Measurements from ENCODE around the gene IL4I1.

IL4I1 gene

DNA sequence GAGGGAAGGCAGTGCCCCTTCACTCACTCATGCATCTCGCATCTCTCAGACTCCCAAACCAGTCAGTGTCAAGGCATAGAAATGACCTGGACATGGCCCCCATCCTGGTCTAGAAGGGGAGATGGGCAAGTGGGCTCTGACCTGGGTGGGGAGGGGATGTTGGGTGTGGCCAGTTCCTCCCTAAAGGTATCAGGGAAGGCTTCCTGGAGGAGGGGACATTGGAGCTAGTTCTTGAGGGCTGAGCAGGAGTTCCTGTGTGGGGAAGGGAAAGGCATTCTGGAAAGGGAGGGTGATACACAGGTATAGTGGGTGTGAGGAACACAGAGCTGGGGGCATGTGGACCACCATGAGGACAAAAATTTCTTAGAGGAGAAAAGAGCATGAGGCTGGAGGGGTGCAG, 4.0 kb downstream of the IL4I1 start:
- H3K27me3 ChIP-seq (ENCODE audit: control insufficient read depth in 3 of 3, insufficient read depth in 3 of 3, low read depth in 1 of 3, low read length in 3 of 3), result peaks cover 0 to 11% (median 11%) of the 10 kb centered on the region in 3 experiments
- H3K4me3 ChIP-seq (ENCODE audit: low read length in 2 of 2), result no peak overlapping the region
- no peak overlapping the region for H3K9ac ChIP-seq (ENCODE audit: low read depth, low read length, poor library complexity)
- no peak overlapping the region for H2BK5ac ChIP-seq (ENCODE audit: low read length)
- H3K36me3 ChIP-seq (replicated peaks in 1 of 2; ENCODE audit: control insufficient read depth in 2 of 2, insufficient read depth in 2 of 2, low read length in 2 of 2), result no peaks in the 10 kb centered on the region
- no peak overlapping the region for H3K4me2 ChIP-seq (ENCODE audit: insufficient read depth, low read length, poor library complexity, severe bottlenecking)
- peaks cover 0 to 9% of the 10 kb centered on the region in 2 donors for H3K9me3 ChIP-seq (replicated peaks in 1 of 2; ENCODE audit: control insufficient read depth in 2 of 2, insufficient read depth in 1 of 2, low read depth in 1 of 2, low read length in 2 of 2)
- H3K14ac ChIP-seq (ENCODE audit: low read length), result no peak overlapping the region
- no peak overlapping the region for H3K4ac ChIP-seq (ENCODE audit: low read length)
- no peak overlapping the region for H4K91ac ChIP-seq (ENCODE audit: low read depth, low read length, poor library complexity)
- H4K8ac ChIP-seq (ENCODE audit: low read depth, low read length), result no peak overlapping the region
- H3K23ac ChIP-seq (ENCODE audit: low read depth, low read length, poor library complexity), result no peak overlapping the region
- H3K18ac ChIP-seq (ENCODE audit: low read length), result no peak overlapping the region
- no peak for DNase-seq (ENCODE audit: low spot score)
- WGBS, 2 donors (ENCODE audit: extremely low coverage in 2 of 2, insufficient read length in 2 of 2, insufficient replicate concordance in 1 of 2), result no CpG with 5 or more reads among the region's 1 CpG
- H2BK120ac ChIP-seq (ENCODE audit: low read depth, low read length), result no peak overlapping the region
- H2AK5ac ChIP-seq (ENCODE audit: low read depth, low read length), result peak overlapping the region; percentile 81
- H2BK15ac ChIP-seq (ENCODE audit: low read length), result peak overlapping the region; percentile 81
- H3K4me1 ChIP-seq (ENCODE audit: control insufficient read depth in 2 of 2, insufficient read depth in 1 of 2, low read depth in 1 of 2, low read length in 2 of 2), result peaks cover 2 to 9% of the 10 kb centered on the region in 2 donors
- no peaks in the 10 kb centered on the region for H3K79me1 ChIP-seq (ENCODE audit: low read depth, low read length)
- no peak overlapping the region for H2AFZ ChIP-seq (ENCODE audit: low read length)
- H2BK12ac ChIP-seq (ENCODE audit: low read length), result no peak overlapping the region
- H3K27ac ChIP-seq (replicated peaks; ENCODE audit: low read length), result no peak overlapping the region

DNA sequence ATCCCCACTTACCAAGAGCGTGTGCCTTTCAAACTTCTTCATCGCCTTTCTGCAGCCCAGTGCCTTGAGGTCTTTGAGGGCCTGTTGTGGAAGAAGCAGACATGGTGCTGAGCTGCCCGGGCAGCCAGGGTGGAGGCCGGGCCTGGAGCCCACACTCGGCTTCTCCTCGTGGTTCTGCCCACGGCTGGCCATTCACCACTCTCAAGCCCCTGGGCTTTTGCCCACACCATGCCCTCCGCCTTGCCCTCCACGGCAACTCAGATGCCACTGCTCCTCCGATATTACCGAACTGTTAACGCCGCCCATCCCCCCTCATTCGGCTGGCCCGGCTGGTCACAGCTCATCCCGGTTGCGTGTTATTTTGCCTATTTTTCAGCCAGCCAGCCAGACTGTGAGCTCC, 5.3 kb downstream of the IL4I1 start:
- Histone ChIP-seq H2AFZ (ENCODE audit: low read length) (no peak overlapping the region), H3K4me2 (ENCODE audit: insufficient read depth, low read length, poor library complexity, severe bottlenecking) (no peak overlapping the region), H3K36me3 (replicated peaks in 1 of 2; ENCODE audit: control insufficient read depth in 2 of 2, insufficient read depth in 2 of 2, low read length in 2 of 2) (peaks cover 2 to 3% of the 10 kb centered on the region in 2 donors), H3K79me1 (ENCODE audit: low read depth, low read length) (no peaks in the 10 kb centered on the region), H4K8ac (ENCODE audit: low read depth, low read length) (peak overlapping the region; percentile 17), H2AK5ac (ENCODE audit: low read depth, low read length) (peak overlapping the region; percentile 94), H3K27ac (replicated peaks; ENCODE audit: low read length) (no peak overlapping the region), H3K4ac (ENCODE audit: low read length) (no peak overlapping the region), H3K23ac (ENCODE audit: low read depth, low read length, poor library complexity) (peak overlapping the region; percentile 58), H2BK120ac (ENCODE audit: low read depth, low read length) (peak overlapping the region; percentile 47), H3K9ac (ENCODE audit: low read depth, low read length, poor library complexity) (no peak overlapping the region), H3K4me3 (ENCODE audit: low read length in 2 of 2) (no peak overlapping the region), H3K27me3 (ENCODE audit: control insufficient read depth in 3 of 3, insufficient read depth in 3 of 3, low read depth in 1 of 3, low read length in 3 of 3) (peaks cover 0 to 11% (median 11%) of the 10 kb centered on the region in 3 experiments), H2BK12ac (ENCODE audit: low read length) (peak overlapping the region; percentile 78), H3K4me1 (ENCODE audit: control insufficient read depth in 2 of 2, insufficient read depth in 1 of 2, low read depth in 1 of 2, low read length in 2 of 2) (peaks cover 0 to 3% of the 10 kb centered on the region in 2 donors), H3K18ac (ENCODE audit: low read length) (peak overlapping the region; percentile 1), H4K91ac (ENCODE audit: low read depth, low read length, poor library complexity) (no peak overlapping the region), H2BK15ac (ENCODE audit: low read length) (peak overlapping the region; percentile 47), H2BK5ac (ENCODE audit: low read length) (peak overlapping the region; percentile 42), H3K14ac (ENCODE audit: low read length) (no peak overlapping the region), H3K9me3 (replicated peaks in 1 of 2; ENCODE audit: control insufficient read depth in 2 of 2, insufficient read depth in 1 of 2, low read depth in 1 of 2, low read length in 2 of 2) (peaks cover 0 to 9% of the 10 kb centered on the region in 2 donors)
- no CpG with 5 or more reads among the region's 17 CpGs for WGBS, 2 donors (ENCODE audit: extremely low coverage in 2 of 2, insufficient read length in 2 of 2, insufficient replicate concordance in 1 of 2)
- DNase-seq (ENCODE audit: low spot score), result no peak

DNA sequence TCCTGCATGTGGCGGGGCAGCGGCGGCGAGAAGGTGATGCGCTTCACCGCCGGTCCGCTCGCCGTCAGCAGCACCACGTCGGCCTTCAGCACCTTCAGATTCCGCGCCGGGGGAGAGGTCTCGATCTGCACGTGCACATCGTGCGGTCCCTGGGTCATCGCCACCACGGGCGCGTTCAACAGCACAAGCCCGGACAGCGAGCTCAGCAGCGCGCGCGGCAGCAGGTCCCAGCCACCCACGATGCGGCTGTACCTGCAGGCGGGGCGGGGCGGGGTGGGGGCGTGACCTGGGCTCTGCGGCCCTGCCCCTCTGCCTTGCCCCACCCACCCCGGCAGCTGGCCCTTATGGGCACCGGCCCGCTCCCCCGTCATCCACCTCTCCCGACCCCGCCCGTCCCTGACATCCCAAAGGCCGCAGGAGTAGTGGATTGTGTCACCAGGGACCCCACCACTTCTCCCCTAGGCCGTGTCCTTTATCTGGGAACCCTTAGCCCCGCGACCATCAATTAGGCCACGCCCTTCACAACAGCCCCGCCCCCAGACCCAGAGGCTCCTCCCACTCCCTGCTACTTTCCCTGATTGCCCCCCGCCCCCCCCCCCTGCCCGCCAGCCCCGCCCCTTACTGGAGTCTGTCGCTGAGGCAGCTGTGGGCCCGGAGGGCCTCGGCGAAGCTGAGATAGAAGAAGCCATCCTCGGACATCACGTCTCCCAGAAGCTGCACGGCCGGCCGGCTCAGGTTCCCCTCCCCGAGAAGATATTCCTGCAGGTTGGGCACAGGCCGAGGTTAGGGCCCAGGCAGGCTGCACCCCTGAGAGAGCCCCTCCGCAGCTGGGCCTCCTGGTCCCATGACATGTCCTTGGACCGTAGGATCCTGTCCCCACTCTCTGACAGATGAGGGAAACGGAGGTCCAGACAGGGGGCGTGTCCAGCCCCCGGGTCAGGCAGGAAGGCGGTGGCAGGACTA, 6.1 kb downstream of the IL4I1 start:
- Histone ChIP-seq H3K27me3 (ENCODE audit: control insufficient read depth in 3 of 3, insufficient read depth in 3 of 3, low read depth in 1 of 3, low read length in 3 of 3) (peaks cover 0 to 11% (median 4%) of the 10 kb centered on the region in 3 experiments), H3K4me3 (ENCODE audit: low read length in 2 of 2) (peak overlapping the region in 1 of 2 donors; percentile 55), H3K4ac (ENCODE audit: low read length) (no peak overlapping the region), H2BK12ac (ENCODE audit: low read length) (peak overlapping the region; percentile 93), H3K4me1 (ENCODE audit: control insufficient read depth in 2 of 2, insufficient read depth in 1 of 2, low read depth in 1 of 2, low read length in 2 of 2) (peaks cover 0 to 3% of the 10 kb centered on the region in 2 donors), H3K9me3 (replicated peaks in 1 of 2; ENCODE audit: control insufficient read depth in 2 of 2, insufficient read depth in 1 of 2, low read depth in 1 of 2, low read length in 2 of 2) (peaks cover 0 to 9% of the 10 kb centered on the region in 2 donors), H2AK5ac (ENCODE audit: low read depth, low read length) (peak overlapping the region; percentile 93), H2BK120ac (ENCODE audit: low read depth, low read length) (no peak overlapping the region), H2BK5ac (ENCODE audit: low read length) (peak overlapping the region; percentile 42), H3K36me3 (replicated peaks in 1 of 2; ENCODE audit: control insufficient read depth in 2 of 2, insufficient read depth in 2 of 2, low read length in 2 of 2) (peaks cover 4 to 5% of the 10 kb centered on the region in 2 donors), H3K4me2 (ENCODE audit: insufficient read depth, low read length, poor library complexity, severe bottlenecking) (peak overlapping the region; percentile 91), H4K91ac (ENCODE audit: low read depth, low read length, poor library complexity) (no peak overlapping the region), H3K9ac (ENCODE audit: low read depth, low read length, poor library complexity) (peak overlapping the region; percentile 44), H3K14ac (ENCODE audit: low read length) (peak overlapping the region; percentile 38), H3K27ac (replicated peaks; ENCODE audit: low read length) (no peak overlapping the region), H4K8ac (ENCODE audit: low read depth, low read length) (peak overlapping the region; percentile 17), H3K18ac (ENCODE audit: low read length) (peak overlapping the region; percentile 99), H3K79me1 (ENCODE audit: low read depth, low read length) (no peaks in the 10 kb centered on the region), H2AFZ (ENCODE audit: low read length) (no peak overlapping the region), H2BK15ac (ENCODE audit: low read length) (peak overlapping the region; percentile 49), H3K23ac (ENCODE audit: low read depth, low read length, poor library complexity) (peak overlapping the region; percentile 99)
- peak; percentile 54 for DNase-seq (ENCODE audit: low spot score)
- no CpG with 5 or more reads among the region's 69 CpGs for WGBS, 2 donors (ENCODE audit: extremely low coverage in 2 of 2, insufficient read length in 2 of 2, insufficient replicate concordance in 1 of 2)
